Endothelial cell of hepatic sinusoid (primary cell): ENCODE results near the gene DLGAP1.

ENCODE experiments used
- in situ Hi-C: cut with HindIII; loops from 2 replicates; pipeline ENCODE4 v1.10.0; 2017; ENCODE audit warnings: low sequenced_read_pairs

The DLGAP1 gene

DNA sequence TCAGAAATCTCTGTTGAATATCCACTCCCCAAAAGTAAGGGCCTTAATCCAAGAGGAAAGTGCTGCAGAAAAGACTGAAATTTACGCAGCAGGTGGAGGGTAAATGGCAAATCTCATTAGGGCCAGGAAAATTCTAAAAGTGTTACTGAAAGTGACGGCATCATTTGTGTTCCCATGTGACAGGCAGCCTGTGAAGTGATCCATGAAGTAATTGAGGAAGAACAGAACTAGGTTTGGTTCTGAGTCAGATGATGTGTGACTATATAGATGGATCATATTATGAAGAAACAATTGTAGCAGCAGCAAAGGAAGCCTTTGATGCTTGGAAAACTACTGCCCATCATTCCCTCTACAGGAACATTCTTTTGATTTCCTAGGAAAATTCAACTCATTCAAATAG lies 603.9 kb downstream of the DLGAP1 start:
- in situ Hi-C loops = no loop called here

DNA sequence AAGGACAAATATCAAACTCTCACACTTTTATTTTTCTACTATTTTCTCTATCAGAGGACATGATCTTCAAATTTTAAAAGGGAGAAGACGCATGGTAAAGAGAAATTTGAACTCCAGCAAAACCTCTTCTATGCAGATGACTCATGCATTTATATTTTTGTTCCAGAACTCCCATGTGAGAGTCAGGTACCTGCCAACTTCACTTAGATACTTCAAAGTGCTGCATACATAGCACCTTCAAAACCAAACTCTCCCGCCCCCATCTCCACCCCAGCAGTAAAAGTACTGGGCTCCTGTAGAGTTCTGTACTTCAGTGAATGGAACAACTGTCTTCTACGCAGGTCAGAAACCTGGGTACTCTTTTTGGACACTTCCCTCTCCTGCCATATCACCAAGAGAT lies 606.8 kb downstream of the DLGAP1 start:
- in situ Hi-C loops = no loop called here

DNA sequence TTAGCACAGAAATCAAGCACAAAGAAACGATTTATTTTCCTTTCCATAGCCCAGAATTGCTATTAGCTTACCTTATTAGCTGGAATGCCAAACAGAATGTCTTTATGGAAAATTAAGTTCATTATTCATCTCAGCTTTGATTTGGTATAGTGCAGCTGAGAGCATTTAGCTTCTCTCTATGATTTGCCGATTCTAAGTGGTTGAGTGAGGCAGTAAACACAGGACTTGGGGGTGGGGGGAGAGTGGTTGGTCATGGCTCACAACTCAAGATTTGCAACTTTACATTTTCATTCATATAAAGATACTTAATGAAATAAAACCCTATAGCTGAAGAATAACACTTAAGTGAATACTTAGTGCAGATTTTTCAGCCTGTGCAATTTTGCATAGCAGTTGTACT lies 609.9 kb downstream of the DLGAP1 start:
- in situ Hi-C loops = no loop called here

DNA sequence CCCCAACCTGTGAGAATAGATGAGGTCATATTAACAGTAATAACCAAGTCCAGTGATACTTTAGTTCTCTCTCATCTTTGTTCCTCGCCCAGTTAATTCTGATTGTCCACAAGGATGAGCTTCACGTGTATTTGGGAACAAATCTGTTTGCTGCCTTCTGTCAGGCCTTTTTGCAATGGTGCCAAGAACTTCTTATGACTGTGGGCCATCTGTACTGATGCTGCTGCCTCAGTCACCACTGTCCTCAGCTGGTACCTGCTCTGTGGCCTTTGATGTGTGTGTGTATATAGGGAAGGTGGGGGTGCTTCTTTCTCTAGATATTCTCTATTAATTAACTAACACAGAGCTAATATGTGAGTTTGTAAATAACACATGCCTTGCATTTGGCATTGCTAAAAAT lies 612.3 kb downstream of the DLGAP1 start:
- in situ Hi-C loops = no loop called here

DNA sequence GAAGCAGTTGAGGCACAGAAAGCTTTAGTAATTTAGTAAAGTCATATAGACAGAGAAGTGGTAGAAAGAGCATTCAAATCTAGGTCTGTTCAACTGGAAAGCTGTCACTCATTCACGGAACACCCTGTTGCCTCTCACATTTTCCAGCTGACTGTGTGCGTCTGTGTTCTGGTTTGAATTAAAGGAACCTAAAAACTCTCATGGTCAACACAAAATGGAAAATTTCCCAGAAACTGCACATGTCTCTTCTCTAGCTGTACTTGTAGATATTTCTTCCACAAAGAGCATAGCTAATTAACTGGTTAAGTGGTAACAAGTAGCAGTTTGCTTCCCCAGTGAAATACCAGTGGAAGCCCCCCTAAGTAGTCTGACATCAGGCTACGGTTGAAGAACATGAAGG lies 614.3 kb downstream of the DLGAP1 start:
- in situ Hi-C loops = no loop called here

DNA sequence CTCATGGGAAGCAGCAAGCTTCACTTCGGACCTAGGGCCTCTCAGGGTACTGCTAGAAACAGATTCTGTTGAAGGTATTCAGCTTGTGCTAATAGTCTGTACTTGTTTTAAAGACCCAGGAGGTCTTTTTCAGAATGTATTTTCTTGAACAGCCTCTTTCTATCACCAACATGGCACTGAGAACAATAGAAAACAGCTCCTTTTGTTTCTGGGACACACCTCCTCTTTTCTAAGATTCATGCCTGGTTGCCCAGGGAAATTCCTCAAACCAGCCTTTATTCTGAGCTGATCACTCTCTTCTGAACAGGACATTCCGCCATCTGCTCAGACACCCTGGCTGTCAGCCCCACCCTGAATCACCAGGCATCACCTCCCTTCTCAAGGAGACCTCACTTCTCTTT lies 615.5 kb downstream of the DLGAP1 start:
- in situ Hi-C loops = no loop called here

DNA sequence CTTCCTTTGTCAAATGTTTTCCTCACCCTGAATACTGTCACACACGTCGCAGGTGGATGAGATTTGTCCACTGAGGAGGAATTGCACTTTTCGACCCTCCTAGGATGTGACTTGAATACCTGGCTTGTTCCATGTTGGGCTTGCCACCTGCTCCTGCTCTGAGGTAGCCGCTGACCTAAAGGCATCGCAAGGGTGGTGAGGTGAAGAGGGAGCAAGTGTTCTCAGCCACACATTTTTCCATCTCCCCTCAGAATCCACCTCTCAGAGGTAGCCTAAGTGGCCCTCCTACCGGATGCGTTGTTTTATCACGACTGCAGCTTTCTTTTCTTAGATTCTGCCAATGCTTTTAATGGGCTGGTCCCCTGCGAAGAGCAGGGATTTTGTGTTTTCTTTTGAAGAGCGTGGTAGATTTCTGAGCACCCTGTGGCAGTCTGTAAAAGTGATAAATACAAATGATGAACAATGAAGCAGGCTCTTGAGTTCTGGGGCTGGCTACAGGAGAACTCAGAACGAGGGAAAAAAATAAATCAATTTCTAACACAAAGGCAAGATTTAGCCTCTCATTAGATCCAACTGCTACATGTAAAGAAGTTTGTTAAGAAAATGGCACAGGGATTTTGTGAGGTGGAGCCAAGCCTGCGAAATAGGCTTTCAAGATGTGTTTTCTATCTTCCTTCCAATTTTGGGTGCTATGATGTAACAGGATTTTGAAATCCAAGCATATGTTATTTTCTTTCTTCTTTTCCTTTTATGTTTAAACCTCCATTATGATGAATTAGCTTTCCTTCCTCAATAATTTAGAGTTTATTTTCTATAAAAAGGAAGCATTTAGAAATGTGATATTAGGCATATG lies 618.4 kb downstream of the DLGAP1 start:
- in situ Hi-C loops = no loop called here

DNA sequence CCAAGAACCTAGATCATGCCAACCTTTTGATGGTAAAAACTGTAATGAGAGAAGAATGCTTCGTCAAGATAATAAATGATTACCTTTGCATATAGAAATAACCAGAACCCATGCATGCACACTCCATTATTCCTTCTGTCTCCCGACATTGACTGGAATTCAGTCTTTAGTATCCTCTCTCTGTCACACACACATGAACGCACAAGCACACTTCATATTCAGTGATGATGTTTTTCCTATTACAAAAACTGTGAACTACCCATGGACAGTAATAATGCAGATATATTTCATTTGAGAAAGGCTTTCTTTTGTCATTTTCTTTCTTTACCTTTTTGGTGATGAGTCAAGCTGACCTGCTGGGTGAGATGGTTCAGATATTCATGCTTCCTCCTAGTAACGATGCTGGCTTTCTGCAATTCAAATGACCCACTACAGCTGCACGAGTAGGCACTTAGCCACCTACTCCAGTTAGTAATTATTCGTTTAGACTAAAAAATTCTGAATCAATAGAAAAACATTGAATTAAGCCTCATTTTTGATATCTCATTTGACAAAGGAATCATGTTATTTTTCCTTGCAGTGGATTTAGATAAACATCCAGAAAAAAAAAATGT lies 623.0 kb downstream of the DLGAP1 start:
- in situ Hi-C loops = no loop called here

DNA sequence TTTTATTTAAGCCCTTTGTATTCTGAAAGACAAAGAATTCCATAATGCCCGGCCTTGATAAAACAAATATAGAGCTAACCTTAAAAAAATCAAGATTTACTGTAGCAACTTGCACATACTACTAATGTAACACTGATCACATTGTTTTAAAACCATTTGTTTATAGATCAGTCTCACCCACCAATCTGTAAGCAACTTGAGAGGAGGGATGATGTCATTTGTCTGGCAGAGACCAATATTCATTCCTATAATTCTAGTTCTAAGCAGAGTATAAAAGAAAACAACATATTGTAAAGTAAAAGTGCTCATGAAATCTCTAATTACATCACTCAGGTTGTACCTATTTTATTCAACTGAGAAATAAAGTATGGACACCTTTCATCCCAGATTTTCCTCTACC lies 624.5 kb downstream of the DLGAP1 start:
- in situ Hi-C loops = no loop called here

DNA sequence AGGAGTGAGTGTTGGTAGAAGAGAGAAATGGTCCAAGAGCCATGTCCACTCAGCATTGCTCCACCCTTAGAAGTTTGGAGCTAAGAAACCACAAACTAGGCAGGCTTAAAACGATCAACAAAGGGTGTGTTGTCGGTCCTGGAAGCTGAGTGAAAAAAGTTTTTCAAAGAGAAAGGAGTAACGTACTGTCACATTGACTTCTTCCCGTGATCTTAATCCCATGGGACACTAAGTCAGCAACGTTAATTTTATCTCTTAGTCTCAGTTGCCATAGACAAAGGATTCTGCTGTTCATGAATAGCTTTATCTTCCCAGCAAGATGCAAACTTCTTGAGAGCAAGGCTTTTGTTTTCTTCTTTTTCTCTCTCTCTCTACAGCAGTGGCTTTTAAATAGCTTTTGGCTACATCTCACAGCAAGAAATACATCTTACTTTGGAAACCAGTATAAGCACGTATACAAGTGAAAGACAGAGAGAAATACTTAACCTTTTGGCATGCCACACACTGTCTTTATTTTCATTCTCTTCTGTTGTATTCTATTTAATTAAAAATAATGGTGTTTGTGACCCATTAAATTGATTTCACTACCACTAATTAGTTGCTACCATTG lies 627.8 kb downstream of the DLGAP1 start:
- in situ Hi-C loops = no loop called here

DNA sequence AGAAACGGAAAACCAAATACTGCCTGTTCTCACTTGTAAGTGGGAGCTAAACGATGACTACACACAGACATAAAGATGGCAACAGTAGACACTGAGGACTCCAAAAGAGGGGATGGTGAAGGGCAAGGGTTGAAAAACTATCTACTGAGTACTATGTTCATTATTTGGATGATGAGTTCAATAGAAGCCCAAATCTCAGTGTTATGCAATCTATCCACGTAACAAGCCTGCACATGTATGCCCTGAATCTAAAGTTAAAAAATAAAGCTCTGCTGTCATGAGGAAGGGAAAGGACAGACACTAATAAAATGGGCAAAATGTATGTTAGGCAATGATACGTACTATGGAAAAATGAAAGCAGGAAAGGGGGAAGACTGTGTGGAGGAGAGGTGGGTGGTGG lies 629.1 kb downstream of the DLGAP1 start:
- in situ Hi-C loops = no loop called here

DNA sequence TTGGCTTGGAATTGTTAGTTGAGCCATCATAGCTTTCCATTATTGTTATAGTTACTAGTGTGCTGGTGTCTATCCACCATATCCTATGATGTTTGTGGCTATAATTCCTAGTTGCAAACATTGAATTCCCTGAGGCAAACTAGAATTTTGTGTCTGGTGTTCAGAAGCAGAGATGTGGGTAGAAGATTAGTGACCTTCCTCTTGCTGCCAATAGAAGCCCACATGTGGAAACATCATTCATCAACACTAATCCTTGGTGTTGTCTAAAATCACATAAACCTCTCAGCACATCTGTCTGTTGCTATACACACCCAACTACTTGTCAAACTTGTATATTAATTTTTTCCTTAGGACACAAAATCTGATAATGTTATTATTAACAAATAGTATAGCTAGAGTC lies 631.0 kb downstream of the DLGAP1 start:
- in situ Hi-C loops = no loop called here

DNA sequence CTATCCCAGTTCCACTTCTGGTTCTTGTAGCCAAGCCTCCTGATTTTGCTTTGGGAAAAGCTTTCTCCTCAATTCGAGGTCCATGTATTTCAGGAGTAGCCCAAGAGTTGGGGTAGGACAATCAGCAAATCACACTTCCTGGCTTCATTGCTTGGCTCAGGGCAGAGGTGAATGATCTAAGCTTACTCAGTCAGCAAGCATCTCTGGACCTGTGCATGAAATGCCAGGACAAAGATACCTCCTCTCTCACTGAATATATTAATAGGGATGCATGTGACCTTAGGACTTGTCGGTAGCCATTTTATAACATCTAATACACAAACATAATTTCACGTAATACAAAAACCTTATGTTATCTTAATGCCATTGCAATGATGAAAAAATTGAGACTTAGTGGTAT lies 632.0 kb downstream of the DLGAP1 start:
- in situ Hi-C loops = no loop called here

DNA sequence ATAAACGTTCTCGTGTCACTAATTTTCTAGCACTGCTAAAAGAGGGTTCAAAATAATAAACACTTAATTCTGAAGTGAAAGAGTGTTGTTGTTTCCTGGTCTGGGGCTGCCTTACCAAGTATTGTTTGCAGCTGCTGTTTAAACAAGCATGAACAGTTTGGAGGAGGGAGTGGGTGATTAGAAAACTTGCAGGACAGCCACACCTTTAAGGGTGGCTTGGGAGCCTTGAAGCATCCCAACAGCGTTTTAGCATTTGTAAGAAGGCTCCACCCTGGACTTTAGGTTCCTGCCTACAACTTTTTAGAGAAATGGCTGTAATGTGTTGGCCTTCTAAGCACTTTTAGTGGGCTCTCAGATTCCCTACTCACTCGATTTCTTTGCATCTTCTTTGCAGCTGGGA lies 633.6 kb downstream of the DLGAP1 start:
- in situ Hi-C loops = no loop called here

DNA sequence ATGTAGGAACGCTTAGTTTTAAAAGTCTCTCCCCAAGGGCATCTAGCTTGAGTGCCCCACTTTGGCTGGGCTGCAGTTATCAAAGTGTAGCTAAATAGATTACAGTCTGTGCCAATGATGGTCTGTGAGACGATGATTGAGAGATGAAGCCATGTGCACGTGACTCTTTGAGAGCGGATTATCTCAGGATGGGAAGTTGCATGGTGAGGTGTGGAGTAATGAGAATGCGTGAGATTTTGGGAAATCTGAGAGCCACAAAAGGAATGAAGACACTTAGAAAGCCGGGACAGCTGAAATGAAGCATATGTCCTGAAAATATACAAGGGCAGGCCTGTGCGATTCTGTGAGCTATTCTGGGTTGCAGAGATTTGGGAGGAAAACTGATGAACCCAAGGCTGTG lies 635.1 kb downstream of the DLGAP1 start:
- in situ Hi-C loops = no loop called here

DNA sequence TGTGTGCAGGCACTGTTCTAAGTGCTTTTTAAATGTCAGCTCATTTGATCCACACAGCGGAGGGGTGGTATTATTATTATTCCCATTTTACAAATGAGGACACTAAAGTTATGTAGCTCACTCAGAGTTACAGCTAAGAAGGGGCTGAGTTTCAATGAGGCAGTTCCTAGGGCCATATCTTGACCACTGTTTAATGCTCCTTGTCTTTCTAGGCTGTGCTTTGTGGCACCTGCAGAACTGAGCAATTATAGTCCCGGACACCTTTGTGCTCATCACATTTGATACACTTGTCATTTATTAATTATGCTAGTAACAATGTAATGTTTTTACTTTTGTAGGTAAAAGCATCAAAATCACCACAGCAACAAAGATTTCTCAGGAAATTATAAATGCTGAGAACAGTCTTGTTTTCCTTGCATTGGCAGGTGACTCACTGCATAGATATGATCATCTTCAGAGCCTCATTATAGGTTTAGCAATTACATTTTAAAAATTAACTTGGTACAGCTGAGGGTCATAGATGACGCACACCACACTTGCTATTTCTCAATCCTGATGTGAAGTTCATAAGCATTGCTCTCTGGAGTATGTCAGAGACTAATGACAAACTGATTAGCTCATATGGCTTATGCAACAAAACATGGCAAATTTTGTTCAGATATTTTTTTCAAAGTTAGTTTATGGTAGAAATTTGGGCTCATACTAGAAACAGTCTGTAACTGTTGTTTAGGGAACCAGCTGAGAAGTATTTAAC lies 638.3 kb downstream of the DLGAP1 start:
- in situ Hi-C loops = no loop called here

DNA sequence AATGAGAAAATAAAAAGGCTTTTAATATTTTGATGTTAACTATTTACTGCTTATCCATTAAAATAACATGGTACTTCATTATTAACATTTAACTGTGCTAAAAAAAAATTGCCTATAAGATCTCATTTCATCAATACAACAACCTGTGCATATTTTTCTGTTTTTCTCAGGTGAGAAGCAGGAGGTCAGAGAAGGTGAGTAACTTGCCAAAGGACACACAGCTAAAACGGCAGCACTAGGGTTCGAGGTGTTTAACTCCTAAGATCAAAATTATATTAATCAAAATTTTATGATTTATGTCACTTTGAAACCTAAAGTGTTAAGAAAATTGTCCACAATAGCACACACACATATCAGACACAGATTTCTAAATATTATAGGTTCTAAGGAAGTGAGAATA lies 639.1 kb downstream of the DLGAP1 start:
- in situ Hi-C loops = no loop called here

DNA sequence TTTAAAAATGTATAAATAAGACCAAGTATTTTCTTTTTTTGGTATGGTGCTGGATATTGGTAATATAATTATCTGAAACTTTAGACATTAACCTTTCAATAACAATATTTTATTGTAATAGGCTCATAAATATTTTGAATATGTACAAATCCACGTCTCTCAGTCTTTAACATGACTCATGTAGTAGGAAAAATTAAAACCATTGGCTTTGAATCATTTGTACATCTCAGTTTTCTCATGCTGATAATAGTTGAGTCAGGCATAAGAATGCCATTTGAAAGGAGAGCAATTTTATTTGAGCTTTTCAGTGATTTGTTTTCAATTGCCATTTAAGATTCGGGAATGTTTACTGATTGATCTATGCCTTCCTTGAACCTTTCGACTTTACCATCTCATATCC lies 640.3 kb downstream of the DLGAP1 start:
- in situ Hi-C loops = no loop called here

DNA sequence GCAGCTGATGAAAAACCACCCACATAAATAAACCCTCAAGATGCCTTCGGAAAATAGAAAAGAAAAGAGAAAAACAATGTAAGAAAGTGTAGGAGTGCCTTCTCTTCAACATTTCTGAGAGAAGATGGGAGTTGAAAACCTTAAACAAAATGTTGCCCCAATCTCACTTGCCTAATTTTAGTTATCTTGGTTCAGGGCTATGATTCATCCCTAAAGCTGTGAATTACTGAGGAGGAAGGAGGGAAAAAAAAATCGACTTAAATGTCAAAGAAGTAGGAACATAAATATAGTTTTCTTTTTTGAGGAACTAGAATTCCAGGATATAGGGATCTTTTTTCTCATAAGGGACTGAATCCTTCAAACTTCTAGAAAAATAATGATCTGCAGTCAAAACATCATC lies 644.8 kb downstream of the DLGAP1 start:
- in situ Hi-C loops = no loop called here

DNA sequence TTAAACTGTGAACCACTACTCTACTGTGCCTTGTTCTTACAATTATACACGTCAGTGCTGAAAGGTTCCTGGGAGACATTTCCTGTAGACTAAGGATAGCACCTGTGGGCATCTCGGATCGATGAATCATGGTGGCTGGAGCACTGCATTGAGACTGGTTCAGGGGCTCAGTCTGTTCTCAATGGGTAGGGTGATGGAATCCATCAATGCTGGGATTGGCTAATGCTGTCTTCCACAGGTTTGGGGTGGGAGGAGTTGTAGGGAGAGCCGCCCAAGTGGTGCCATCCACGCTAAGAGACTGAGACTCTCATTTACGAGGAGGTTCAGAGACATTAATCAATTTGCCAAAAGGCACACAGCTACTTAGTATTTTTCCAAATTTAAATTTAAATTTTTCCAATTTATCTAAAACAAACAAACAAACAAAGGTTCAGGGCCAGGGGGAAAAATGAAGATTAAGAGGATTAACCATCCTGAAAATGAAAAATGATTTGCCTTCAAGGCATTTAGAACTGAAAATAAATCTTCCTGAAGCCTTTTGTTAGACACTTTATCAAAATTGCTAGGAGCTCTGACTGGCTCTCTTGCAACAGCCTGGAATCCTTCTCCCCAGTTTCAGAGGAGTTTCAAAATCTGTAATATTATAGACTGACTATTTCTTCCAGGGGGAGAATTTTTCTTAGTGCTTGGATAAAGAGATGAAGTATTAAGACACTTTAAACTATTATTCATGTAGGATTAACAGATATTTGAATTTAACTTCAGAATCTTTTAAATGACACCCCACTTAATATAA lies 645.9 kb downstream of the DLGAP1 start:
- in situ Hi-C loops = no loop called here

DNA sequence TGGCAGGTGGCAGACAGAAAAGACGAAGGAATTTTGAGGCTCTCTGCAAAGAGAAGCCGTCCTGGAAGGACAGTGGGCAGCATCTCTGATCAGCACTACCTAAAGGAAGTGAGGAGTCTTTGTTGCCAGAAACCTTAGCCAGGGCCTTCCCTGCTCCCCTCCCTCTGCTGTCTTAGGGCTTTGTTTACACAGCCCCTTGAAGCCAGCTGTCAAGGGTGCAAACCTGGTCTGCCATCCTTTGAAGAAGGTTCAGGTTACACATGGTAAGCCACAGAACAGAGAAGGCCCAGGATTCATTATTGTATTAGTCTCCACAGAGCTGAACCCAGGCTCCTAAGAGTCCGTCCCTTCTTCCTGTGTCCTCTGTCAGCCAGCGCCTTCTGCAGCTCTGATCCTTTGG lies 648.5 kb downstream of the DLGAP1 start:
- in situ Hi-C loops = no loop called here
